Testis (tissue), 2 donors: ENCODE results near the gene ERC2.

Source experiments
- POLR2A ChIP-seq: fragments of 450-650 bp; IDR thresholded peaks from one replicate; pipeline ENCODE4 v1.6.1; 2017; ENCODE audit warnings: antibody characterized with exemption, mild to moderate bottlenecking, moderate library complexity
- TF ChIP-seq, protein P1 (sequence below), 3 experiments: fragments of 450-650 bp in 2 of 3; fragments of 200-600 bp in 1 of 3; sonication (generic) in 1 of 3; IDR thresholded peaks; one replicate each; pipeline ENCODE4 v1.5.1; 2016 to 2019; ENCODE audit warnings: antibody characterized with exemption in 3 of 3, mild to moderate bottlenecking in 2 of 3, moderate library complexity in 1 of 3

DNA sequence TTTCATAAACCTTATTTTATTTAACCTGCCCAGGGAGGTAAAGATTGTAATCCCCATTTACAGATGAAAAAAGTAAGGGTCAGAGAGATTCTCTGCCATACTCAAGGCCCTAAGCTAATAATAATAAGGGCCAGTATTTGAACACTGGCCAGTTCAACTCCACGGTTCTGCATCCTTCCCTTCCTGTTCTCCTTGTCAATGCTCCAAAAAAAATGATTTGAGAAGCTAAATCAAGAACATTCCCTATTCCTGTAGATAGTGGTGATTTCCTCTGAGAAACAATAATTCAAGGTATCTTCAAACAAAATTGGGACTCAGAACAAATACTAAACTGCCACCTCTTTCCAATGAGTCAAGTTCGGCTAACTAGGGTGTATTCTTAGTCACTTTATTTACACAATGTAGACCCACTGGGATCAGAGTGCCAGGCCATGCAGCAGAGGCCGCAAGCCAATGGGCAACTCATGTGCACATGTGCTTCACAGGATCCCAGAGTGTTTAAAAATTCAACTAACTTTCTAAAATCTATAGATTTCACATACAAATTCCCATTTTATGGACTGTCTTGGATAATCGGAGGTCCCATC lies 521.6 kb downstream of the ERC2 start:
- TF ChIP-seq, protein P1, sequence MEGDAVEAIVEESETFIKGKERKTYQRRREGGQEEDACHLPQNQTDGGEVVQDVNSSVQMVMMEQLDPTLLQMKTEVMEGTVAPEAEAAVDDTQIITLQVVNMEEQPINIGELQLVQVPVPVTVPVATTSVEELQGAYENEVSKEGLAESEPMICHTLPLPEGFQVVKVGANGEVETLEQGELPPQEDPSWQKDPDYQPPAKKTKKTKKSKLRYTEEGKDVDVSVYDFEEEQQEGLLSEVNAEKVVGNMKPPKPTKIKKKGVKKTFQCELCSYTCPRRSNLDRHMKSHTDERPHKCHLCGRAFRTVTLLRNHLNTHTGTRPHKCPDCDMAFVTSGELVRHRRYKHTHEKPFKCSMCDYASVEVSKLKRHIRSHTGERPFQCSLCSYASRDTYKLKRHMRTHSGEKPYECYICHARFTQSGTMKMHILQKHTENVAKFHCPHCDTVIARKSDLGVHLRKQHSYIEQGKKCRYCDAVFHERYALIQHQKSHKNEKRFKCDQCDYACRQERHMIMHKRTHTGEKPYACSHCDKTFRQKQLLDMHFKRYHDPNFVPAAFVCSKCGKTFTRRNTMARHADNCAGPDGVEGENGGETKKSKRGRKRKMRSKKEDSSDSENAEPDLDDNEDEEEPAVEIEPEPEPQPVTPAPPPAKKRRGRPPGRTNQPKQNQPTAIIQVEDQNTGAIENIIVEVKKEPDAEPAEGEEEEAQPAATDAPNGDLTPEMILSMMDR (IDR thresholded peaks at IDR 0.05), result no peak
- TF ChIP-seq POLR2A, result no peak
